SK-N-SH treated with all-trans-retinoic acid at 6 μM for 48 hours (cell line): ENCODE measurements around the gene BAG3.

ENCODE experiments used
- BACH2 ChIP-seq: fragments of 250-450 bp; sonication (Bioruptor Pico); IDR thresholded peaks from 2 replicates; pipeline ENCODE4 v1.9.0; 2021; ENCODE audit warnings: mild to moderate bottlenecking, borderline replicate concordance
- GLIS3 ChIP-seq: fragments of 250-450 bp; sonication (Bioruptor Pico); IDR thresholded peaks from 2 replicates; pipeline ENCODE4 v1.5.0; 2020; ENCODE audit warnings: mild to moderate bottlenecking, moderate library complexity
- RARB ChIP-seq: fragments of 250-450 bp; sonication (Bioruptor Pico); IDR thresholded peaks from 2 replicates; pipeline ENCODE4 v1.8.0; 2021; ENCODE audit warnings: mild to moderate bottlenecking, moderate library complexity
- ZC3H10 ChIP-seq: fragments of 250-450 bp; sonication (Bioruptor Pico); IDR thresholded peaks from 2 replicates; pipeline ENCODE4 v1.5.1; 2021; ENCODE audit warnings: mild to moderate bottlenecking, moderate library complexity
- ZFP30 ChIP-seq: fragments of 450-650 bp; formaldehyde crosslinking; IDR thresholded peaks from 2 replicates; pipeline ENCODE4 v1.5.0; 2022; ENCODE audit warnings: mild to moderate bottlenecking, moderate library complexity
- ZNF70 ChIP-seq: fragments of 450-650 bp; formaldehyde crosslinking; IDR thresholded peaks from 2 replicates; pipeline ENCODE4 v1.5.0; 2020; ENCODE audit warnings: mild to moderate bottlenecking, moderate library complexity
- TF ChIP-seq, protein P1 (sequence below): fragments of 250-450 bp; sonication (Bioruptor Pico); IDR thresholded peaks from 2 replicates; pipeline ENCODE4 v1.8.0; 2021; ENCODE audit warnings: low read depth, mild to moderate bottlenecking, moderate library complexity, borderline replicate concordance
- TF ChIP-seq, protein P2 (sequence below): fragments of 250-450 bp; sonication (Bioruptor Pico); IDR thresholded peaks from 2 replicates; pipeline ENCODE4 v1.5.1; 2020; ENCODE audit warnings: low read depth, mild to moderate bottlenecking, moderate library complexity
- TF ChIP-seq, protein P3 (sequence below): fragments of 250-450 bp; sonication (Bioruptor Pico); IDR thresholded peaks from 2 replicates; pipeline ENCODE4 v1.8.0; 2020; ENCODE audit warnings: mild to moderate bottlenecking, moderate library complexity, borderline replicate concordance

DNA sequence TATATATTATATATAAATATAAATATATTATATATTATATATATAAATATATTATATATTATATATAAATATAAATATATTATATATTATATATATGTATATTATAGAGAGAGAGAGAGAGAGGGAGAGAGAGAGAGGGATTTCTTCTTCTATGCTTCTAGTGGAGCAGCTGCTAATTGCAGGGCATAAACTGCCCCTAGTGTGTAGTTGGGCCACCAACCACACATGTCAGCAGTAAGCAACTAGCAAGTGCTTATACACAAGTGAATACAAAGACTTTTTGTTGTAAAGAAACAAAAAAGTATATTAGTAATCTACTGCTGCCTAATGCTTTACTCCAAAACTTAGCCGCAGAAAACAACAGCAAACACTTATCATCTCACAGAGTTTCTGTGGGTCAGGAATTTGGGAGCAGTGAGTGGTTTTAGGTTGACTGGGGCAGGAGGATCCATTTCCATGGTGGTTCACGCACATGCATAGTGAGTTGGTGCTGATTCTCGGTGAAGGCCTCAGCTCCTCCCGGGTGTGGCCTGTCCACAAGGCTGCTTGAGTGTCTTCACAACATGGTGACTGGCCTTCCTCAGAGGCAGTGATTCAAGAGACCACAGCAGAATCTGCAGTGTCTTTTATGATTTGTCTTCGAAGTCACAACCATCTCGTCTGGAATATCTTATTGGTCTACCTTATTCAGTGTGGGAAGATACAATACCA lies 25.5 kb upstream of the BAG3 start:
- TF ChIP-seq, protein P1, sequence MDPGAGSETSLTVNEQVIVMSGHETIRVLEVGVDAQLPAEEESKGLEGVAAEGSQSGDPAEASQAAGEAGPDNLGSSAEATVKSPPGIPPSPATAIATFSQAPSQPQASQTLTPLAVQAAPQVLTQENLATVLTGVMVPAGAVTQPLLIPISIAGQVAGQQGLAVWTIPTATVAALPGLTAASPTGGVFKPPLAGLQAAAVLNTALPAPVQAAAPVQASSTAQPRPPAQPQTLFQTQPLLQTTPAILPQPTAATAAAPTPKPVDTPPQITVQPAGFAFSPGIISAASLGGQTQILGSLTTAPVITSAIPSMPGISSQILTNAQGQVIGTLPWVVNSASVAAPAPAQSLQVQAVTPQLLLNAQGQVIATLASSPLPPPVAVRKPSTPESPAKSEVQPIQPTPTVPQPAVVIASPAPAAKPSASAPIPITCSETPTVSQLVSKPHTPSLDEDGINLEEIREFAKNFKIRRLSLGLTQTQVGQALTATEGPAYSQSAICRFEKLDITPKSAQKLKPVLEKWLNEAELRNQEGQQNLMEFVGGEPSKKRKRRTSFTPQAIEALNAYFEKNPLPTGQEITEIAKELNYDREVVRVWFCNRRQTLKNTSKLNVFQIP, result no peak
- TF ChIP-seq RARB (CRISPR knock-in tag) (no peak), ZNF70 (CRISPR knock-in tag) (no peak), ZFP30 (CRISPR knock-in tag) (no peak), ZC3H10 (no peak), BACH2 (no peak), GLIS3 (no peak)
- TF ChIP-seq, protein P2, sequence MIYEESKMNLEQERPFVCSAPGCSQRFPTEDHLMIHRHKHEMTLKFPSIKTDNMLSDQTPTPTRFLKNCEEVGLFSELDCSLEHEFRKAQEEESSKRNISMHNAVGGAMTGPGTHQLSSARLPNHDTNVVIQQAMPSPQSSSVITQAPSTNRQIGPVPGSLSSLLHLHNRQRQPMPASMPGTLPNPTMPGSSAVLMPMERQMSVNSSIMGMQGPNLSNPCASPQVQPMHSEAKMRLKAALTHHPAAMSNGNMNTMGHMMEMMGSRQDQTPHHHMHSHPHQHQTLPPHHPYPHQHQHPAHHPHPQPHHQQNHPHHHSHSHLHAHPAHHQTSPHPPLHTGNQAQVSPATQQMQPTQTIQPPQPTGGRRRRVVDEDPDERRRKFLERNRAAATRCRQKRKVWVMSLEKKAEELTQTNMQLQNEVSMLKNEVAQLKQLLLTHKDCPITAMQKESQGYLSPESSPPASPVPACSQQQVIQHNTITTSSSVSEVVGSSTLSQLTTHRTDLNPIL, result no peak
- TF ChIP-seq, protein P3, sequence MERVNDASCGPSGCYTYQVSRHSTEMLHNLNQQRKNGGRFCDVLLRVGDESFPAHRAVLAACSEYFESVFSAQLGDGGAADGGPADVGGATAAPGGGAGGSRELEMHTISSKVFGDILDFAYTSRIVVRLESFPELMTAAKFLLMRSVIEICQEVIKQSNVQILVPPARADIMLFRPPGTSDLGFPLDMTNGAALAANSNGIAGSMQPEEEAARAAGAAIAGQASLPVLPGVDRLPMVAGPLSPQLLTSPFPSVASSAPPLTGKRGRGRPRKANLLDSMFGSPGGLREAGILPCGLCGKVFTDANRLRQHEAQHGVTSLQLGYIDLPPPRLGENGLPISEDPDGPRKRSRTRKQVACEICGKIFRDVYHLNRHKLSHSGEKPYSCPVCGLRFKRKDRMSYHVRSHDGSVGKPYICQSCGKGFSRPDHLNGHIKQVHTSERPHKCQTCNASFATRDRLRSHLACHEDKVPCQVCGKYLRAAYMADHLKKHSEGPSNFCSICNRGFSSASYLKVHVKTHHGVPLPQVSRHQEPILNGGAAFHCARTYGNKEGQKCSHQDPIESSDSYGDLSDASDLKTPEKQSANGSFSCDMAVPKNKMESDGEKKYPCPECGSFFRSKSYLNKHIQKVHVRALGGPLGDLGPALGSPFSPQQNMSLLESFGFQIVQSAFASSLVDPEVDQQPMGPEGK (CRISPR knock-in tag), result no peak
